LNCaP clone FGC (cell line): ENCODE data around the gene DERA.

Experiments
- DNase-seq: peaks from one replicate; pipeline ENCODE4 v3.0.0-alpha.2; 2011; ENCODE audit warnings: low read depth
- H3K4me3 ChIP-seq: 2 replicates; pipeline ENCODE4 v1.5.1; 2011; ENCODE audit warnings: mild to moderate bottlenecking, low read depth, low read length, control low read depth
- CTCF ChIP-seq: IDR thresholded peaks from 2 replicates; pipeline ENCODE4 v1.5.1; 2012; ENCODE audit warnings: mild to moderate bottlenecking; ENCODE audit not compliant: control insufficient read depth, insufficient read depth; ENCODE audit errors: extremely low read depth

Gene DERA

GRCh38 chr12:16063726-16064125 lies 152.6 kb downstream of the DERA start:
- H3K4me3 ChIP-seq: no peak overlapping the region
- peak; percentile 77 for DNase-seq
- no peak for TF ChIP-seq CTCF

GRCh38 chr12:16070113-16070512 lies 159.0 kb downstream of the DERA start:
- no peak overlapping the region for H3K4me3 ChIP-seq
- TF ChIP-seq CTCF: no peak
- DNase-seq: no peak

GRCh38 chr12:16072678-16073077 lies 161.5 kb downstream of the DERA start:
- no peak for DNase-seq
- H3K4me3 ChIP-seq: no peak overlapping the region
- no peak for TF ChIP-seq CTCF

- H3K4me3 ChIP-seq: no peak overlapping the region
- no peak for TF ChIP-seq CTCF
- no peak for DNase-seq
Measured at GRCh38 chr12:16074894-16075293, 163.8 kb downstream of the DERA start.

- H3K4me3 ChIP-seq: no peak overlapping the region
- TF ChIP-seq CTCF: no peak
- DNase-seq: no peak
Measured at GRCh38 chr12:16075887-16076286, 164.8 kb downstream of the DERA start.

GRCh38 chr12:16076557-16076956 lies 165.4 kb downstream of the DERA start:
- H3K4me3 ChIP-seq: no peak overlapping the region
- peak; percentile 33 for DNase-seq
- peak; percentile 79 for TF ChIP-seq CTCF

GRCh38 chr12:16076970-16077522 lies 165.9 kb downstream of the DERA start:
- no peak overlapping the region for H3K4me3 ChIP-seq
- no peak for TF ChIP-seq CTCF
- DNase-seq: no peak
